DMS79 treated with DMSO at 0.1 percent for 48 hours (cell line): ENCODE results near the gene CCR5AS.
"Not testable (repeated sequence)": the region's sequence is repeated elsewhere in the genome, so short reads cannot be mapped to it uniquely, and the experiment has no call there.

Experiments
- DNase-seq: peaks from one replicate; lab custom pipeline; 2025; lab: John Stamatoyannopoulos, UW

The CCR5AS gene

DNA sequence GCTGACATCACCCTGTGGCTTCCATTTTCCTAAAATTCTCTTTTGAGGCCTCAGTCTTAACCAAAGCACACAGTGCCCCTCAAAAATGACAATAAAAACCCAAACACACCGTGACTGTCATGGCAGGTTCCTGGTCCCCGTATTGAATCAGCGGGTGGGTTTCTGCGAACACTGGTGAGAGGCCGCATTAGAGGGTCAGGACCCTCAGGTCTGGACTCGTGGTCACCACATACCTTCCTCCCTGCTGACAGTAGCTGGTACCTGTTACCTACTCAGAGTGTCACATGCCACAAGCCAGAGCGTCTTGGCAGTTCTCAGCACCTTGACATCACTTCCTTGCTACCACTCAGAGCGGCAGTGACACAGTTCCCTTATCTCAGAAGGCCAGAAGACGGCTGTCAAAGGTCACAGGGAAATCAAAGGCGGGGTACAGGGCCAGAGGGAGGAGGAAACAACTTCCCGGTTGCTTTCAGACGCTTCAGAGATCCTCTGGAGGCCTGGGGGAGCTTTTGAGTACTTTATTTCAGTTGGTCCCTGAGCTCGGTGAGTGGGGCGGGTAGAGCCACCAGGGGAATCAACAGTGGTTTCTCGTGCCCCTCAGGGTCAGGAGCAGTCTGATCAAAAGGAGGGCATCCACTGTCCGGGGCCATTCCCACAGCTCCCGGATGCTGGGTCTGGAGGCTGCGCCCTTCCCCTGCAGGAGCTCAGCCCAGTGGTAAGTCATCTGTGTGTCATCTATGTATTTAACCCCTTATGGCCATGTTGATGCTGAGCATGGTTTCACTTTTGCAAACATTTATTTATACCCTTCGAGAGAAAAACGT, at the start of gene CCR5AS, which contains the start of gene CCRL2:
TSS of gene CCR5AS (minus strand) at position 279 of the 824 bp plus-strand sequence.
TSS of gene CCRL2 (plus strand) at position 472 of the 824 bp plus-strand sequence. CDS start 821 bp downstream, outside the sequence.
- no peak for DNase-seq

GRCh38 chr3:46456118-46456517, 49.3 kb upstream of the CCR5AS start:
- DNase-seq, result no peak

DNA sequence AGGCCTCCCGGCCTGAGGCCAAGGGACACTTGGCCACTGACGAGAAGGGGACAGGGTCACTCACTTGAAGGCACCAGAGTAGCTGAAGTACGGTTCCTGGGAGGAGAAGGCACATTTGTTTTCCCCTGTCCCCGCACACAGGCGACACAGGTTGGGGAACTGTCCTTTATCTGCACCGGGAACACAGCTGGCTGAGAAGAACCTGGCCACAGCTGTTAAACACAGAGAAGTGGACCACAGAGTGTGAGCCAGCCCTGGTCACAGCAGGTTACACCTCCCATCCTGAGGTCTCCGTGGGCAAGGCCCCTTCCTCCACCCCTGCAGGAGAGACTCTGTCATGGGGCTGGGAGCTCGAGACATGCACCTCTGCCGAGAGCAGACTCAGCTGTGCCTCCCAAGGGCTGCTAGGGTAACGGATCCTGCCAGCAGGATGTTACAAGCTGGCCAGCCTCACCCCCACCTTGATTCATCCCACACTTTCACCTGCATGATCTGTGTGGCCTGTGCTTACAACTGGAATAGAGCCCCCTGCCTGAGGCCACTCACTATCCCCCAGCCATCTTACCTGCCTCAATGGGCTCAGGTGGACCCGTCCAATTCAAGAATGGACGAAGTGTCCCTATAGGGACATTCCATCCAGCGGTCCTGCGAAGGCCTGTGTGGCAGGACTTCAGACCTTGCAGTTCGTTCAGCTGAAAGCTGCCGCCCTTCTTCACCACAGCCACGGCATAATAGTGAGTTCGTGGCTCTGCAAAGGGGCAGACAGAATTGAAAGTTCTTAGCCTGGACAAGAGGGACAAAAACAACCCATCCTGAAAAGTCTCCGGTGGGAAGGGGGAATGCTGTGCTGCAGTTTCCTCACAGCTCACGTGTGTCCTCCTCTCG, 48.6 kb upstream of the CCR5AS start:
- no peak for DNase-seq

- DNase-seq, result no peak
Measured at GRCh38 chr3:46454606-46455005, 47.7 kb upstream of the CCR5AS start.

GRCh38 chr3:46454209-46454595, 47.3 kb upstream of the CCR5AS start:
- no peak for DNase-seq

- no peak for DNase-seq
Measured at GRCh38 chr3:46453526-46454208, 46.8 kb upstream of the CCR5AS start.

DNA sequence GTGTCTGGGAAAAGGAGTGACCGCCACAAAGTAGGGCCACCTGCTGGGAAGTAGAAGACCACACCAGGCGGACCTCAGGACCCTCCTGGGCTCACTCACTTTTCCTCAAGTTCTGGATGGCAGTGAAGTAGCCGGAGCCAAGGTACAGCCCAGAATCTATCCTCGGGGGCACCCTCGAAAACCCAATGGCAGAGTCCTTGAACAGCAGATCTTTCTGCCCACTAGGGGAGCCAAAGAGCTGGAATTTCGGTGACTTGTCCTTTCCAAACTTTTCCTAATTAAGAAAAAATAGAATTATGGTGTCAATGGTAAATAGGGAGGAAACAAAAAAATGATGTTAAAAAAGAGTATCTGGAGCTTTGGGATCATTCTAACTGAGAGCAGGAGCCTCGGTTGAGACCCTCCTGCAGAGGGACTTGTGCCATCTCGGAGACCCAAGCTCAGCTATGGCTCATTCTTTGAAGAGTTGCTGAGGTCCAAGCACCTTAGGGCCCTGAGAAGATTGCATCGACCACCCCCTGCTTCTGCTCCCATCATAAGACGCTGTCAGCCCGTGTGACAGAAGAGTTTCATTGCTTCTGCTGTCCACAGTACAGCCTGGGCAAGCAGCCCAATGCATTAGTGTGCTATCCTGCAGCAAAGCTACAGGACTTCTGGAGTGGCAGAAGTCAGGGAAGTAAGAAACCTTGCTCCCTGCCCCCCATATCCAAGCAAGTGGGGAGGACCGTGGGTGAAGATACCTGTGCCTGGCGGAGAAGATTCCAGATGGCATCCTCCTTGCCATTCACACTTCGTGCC, 43.1 kb upstream of the CCR5AS start:
- DNase-seq, result no peak

DNA sequence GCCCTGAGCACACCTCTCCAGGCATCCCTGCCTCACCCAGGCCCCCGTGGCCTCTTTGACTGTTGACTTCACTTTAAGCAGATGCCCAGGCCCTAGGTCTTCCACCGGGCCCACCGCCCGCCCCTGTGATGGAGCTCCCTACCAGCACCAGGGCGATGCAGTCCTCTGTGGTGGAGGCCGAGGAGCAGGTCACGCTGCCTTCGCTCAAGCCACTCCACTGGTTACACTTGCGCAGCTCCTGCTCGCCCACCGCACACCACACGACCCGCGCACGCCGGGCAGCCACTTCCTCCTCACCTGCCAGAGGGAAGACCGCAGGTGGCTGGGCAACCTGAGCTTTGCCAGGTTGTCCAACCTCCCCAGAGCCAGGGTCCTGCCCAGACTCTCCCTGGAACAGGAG, 41.9 kb upstream of the CCR5AS start:
- DNase-seq, result no peak

DNA sequence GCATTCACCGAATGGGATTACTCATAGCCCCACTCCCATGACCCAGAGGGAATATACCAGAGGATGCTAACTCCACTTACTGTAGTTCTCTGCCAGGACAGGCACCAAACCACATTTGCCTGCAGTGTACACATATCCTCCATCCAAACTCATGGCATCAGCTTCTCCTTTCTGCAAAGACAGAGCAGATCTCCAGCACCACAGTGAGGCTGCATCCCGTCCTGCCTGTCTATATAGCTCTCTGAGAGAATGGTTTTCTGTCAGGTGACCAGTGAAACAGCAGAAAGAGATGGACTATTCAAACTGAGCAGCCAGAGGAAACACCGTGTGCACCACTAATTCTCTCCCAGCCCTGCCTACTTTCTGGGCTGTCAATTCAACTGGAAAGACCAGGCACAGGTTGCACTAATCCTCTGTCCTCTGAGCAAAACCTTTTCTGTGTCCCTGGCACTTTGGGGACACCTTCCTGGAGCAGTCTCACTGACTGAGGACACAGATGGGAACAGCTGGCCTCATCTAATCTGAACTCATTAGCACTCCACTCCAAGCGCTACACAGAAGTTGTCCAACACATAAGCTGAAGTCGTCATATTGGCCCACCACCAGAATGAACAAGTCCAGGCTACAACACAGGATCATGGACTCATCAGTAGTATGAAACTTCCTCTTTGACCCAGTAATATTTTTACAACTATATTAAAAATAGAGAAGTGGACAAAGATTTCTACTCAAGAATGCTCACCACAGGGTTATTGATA, 40.5 kb upstream of the CCR5AS start:
- DNase-seq, result no peak

GRCh38 chr3:46442576-46443530, 36.0 kb upstream of the CCR5AS start:
- DNase-seq, result no peak

DNA sequence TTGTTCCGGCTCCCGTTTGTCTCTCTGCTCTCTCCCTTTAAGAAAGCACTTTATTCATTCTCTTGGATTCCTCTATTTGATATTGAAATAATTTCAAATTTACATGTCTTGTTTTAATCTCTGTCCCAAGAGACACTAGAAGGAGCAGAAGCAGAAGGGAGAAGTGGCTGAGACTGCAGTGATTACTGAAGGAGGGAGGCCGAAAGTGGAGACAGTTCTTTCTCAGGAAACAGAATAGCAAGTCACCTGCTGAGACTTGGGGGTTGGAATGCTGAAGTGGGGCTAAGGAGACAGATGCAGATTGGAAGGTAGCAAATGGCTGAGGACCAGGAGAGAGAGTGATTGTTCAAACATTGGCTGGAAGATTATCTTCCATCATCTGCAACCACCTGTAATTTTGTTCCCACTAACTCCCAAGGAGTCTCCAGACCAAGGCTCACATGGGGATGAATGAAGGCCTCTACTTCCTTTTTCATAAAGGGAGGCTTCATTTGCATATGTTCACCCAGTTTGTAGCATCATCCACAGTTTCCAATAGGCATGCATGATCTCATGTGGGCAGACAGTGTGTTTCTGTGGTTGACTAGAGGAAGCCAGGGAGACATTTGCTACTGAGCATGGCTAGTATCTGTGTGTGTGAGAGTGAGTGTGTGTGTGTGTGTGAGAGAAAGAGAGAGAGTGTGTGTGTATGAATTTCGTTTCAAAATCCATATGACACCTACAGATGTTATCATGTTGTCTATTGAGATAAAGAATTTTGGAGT, 33.8 kb upstream of the CCR5AS start:
- DNase-seq, result no peak

DNA sequence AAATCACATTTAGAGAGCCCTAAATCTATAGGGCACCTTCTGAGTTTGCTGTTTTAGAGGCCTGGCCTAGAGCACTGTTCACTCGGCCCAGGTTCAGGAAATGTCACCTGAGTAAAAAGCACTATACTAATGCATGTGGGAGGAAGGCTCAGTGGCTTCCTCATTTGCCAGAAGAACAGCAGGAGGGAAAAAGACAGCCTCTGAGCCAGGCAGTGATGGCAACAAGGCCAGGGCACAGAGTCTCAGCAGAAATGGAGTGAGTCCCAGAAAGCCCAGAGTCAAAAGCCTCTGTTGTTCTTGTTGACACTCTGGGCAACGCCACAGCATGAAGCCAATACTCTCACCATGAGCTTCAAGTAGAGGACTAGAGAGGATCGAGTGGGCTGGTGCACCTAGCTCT, 32.0 kb upstream of the CCR5AS start:
- no peak for DNase-seq

DNA sequence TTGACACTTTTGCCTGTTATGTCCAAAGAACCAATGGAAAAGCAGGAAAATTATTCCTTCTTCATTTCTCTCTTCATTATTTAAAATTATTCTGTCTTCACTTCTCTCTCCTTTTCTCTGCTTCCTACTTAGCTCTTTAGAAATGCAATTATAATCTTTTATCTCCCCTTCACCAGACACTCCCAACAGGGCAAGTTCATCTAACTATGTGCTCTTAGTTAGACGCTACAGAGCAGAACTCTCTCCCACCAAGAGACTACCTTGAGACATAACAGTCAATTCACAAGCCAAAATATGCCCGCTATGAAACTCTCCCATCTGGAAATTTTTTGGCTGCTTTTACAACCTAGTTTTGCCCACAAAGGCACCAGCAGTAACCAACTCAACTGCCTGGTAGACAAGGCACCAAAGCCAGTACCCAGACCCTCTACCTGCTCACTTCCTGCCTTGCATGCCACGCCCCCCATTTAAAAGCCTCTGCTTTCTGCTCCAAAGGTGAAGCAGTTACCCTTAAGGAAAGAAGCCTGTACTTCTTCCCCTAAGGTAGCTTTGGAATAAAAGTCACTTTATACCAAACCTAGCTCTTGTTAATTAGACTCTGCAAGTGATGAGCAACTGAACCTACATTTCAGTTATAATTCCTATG, 28.3 kb upstream of the CCR5AS start:
- no peak for DNase-seq

GRCh38 chr3:46433841-46434240, 27.0 kb upstream of the CCR5AS start:
- DNase-seq, result no peak

GRCh38 chr3:46433118-46433517, 26.3 kb upstream of the CCR5AS start:
- not testable (repeated sequence) for DNase-seq

- DNase-seq, result not testable (repeated sequence)
Measured at GRCh38 chr3:46431905-46432304, 25.0 kb upstream of the CCR5AS start.

GRCh38 chr3:46430879-46431278, 24.0 kb upstream of the CCR5AS start:
- DNase-seq, result not testable (repeated sequence)

- no peak for DNase-seq
Measured at GRCh38 chr3:46429671-46430070, 22.8 kb upstream of the CCR5AS start.
